ENCODE data around the gene SLC41A2.

The SLC41A2 gene

DNA sequence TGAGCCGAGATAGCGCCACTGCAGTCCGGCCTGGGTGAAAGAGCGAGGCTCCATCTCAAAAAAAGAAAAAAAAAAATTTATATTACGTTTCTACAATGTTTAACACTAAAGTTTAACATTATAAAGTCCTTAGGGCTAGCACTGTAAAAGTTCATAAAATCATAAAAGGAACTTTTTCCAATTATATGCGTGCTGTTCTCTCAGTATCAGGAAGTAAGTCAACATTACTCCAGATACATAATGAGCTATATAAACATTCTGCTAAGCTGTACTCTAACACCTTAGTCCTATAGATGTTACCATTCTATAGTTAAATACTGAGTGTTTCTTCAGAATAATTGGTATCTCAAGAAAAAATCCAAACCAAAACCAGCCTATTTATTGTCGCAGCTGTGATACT is 32.6 kb downstream of the SLC41A2 start:
- TF ChIP-seq, protein P1, sequence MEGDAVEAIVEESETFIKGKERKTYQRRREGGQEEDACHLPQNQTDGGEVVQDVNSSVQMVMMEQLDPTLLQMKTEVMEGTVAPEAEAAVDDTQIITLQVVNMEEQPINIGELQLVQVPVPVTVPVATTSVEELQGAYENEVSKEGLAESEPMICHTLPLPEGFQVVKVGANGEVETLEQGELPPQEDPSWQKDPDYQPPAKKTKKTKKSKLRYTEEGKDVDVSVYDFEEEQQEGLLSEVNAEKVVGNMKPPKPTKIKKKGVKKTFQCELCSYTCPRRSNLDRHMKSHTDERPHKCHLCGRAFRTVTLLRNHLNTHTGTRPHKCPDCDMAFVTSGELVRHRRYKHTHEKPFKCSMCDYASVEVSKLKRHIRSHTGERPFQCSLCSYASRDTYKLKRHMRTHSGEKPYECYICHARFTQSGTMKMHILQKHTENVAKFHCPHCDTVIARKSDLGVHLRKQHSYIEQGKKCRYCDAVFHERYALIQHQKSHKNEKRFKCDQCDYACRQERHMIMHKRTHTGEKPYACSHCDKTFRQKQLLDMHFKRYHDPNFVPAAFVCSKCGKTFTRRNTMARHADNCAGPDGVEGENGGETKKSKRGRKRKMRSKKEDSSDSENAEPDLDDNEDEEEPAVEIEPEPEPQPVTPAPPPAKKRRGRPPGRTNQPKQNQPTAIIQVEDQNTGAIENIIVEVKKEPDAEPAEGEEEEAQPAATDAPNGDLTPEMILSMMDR (IDR thresholded peaks at IDR 0.05; ENCODE audit: control extremely low read depth, extremely low read depth, low read depth, missing control alignments): no peak
- POLR2A ChIA-PET: no interaction called here
- CTCF ChIA-PET: no interaction called here
- DNase-seq (ENCODE audit: extremely low spot score): no peak

DNA sequence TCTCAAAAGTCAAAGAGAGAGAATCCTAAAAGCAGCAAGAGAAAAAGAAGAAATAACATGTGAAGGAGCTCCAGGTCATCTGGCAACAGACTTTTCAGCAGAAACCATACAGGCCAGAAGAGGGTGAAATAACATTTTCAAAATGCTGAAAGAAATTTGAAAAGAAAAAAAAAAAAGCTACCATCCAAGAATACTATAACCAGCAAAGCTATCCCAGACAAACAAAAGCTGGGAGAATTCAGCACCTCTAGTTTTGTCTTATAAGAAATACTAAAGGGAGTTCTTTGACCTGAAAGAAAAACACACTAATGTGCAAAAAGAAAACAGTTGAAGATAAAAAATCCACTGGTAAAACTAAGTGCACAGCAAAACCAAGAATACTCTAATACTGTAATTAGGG is 36.8 kb downstream of the SLC41A2 start:
- TF ChIP-seq, protein P1 (IDR thresholded peaks at IDR 0.05; ENCODE audit: control extremely low read depth, extremely low read depth, low read depth, missing control alignments): no peak
- POLR2A ChIA-PET: no interaction called here
- CTCF ChIA-PET: interaction anchor here (1.4 to 3.3 kb wide), 6 partner anchors 10 to 141 kb away, joined by 3 to 21 read pairs (median 4); no protein-coding TSS in a partner anchor
- DNase-seq (ENCODE audit: extremely low spot score): no peak

DNA sequence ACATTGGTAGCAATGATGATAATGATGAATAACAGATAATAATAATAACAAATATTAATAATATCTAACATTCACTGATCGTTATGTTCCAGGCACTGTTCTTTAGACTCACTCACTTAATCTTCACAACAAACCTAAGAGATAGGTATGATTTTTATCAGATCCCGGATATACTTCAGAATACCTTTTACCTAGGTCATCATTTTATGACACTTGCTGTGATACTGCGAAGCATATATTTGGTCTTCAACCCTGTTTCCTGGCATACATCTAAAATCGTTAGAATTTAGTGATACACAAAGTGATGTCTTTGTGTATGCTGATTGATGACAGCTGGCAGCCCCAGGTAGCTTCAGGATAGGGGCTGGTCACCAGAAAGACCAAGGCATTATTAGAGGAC is 46.1 kb downstream of the SLC41A2 start:
- POLR2A ChIA-PET: no interaction called here
- TF ChIP-seq, protein P1 (IDR thresholded peaks at IDR 0.05; ENCODE audit: control extremely low read depth, extremely low read depth, low read depth, missing control alignments): no peak
- CTCF ChIA-PET: interaction anchor here (0.8 to 1.1 kb wide), 2 partner anchors 10 to 17 kb away, joined by 3 read pairs; no protein-coding TSS in a partner anchor
- DNase-seq (ENCODE audit: extremely low spot score): no peak

DNA sequence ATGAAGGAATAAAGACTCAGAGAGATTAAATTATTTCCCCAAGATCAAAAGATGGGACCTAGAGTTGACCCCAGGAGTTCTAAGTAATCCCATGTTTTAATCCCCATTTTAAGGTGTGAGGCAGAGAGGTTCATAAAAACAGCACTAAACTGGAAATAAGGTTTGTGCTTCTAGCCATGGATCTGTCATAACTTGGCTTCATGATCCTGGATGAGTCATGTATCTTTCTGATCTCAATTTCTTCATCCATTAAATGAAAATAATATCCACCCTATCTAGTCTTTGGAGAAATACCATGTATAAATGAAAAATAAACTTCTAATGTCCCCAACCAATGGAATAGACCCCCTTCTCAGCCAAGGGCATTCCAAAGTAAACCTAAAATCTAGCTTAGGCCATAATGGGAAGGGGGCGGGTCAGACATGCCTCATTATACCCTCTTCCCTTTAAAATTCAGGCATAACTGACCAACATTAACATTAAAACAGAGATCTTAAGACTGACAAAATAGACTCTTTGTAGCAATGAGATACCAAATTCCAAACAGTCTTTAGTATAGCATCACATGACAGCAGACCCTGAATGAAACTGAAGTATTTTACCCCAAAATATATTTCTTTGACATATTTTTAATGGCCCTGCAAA is 47.8 kb downstream of the SLC41A2 start:
- CTCF ChIA-PET: no interaction called here
- TF ChIP-seq, protein P1 (IDR thresholded peaks at IDR 0.05; ENCODE audit: control extremely low read depth, extremely low read depth, low read depth, missing control alignments): no peak
- DNase-seq (ENCODE audit: extremely low spot score): no peak
- POLR2A ChIA-PET: no interaction called here

DNA sequence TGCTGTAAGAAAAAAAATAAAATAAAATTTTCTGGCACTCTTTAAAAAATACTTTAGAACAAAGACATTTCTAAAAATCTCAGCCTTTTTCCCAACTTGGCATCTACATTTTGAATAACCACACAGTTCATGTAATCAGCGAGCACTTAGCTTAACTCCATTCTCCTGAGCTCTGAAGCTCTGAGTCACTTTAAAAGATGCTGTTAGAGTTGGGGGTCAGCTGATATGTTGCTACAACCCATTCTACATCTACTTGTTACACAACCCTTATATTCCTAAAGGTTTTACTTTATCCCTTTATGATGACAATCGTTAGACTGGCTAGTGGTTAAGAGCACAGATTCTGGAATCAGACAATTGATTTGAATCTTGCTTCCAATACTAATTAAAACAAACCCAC is 48.3 kb downstream of the SLC41A2 start:
- ChIA-PET CTCF (no interaction called here), POLR2A (no interaction called here)
- DNase-seq (ENCODE audit: extremely low spot score): no peak
- TF ChIP-seq, protein P1 (IDR thresholded peaks at IDR 0.05; ENCODE audit: control extremely low read depth, extremely low read depth, low read depth, missing control alignments): no peak
